HTERT RPE-1 (cell line): ENCODE measurements around the gene SFI1.
"Not testable (repeated sequence)": the region's sequence is repeated elsewhere in the genome, so short reads cannot be mapped to it uniquely, and the experiment has no call there.

Source experiments
- in situ Hi-C: fragments of 300-500 bp; cut with MboI; formaldehyde crosslinking; loops from 4 replicates; pipeline ENCODE4 v1.14.3; 2020; ENCODE audit warnings: low sequenced_read_pairs

The SFI1 gene

GRCh38 chr22:31540166-31540565, 43.8 kb downstream of the SFI1 start:
- in situ Hi-C loops, result not testable (repeated sequence)

GRCh38 chr22:31540966-31541365, 44.6 kb downstream of the SFI1 start:
- in situ Hi-C loops, result no loop called here

GRCh38 chr22:31544481-31545480, 48.4 kb downstream of the SFI1 start:
- in situ Hi-C loops, result no loop called here

DNA sequence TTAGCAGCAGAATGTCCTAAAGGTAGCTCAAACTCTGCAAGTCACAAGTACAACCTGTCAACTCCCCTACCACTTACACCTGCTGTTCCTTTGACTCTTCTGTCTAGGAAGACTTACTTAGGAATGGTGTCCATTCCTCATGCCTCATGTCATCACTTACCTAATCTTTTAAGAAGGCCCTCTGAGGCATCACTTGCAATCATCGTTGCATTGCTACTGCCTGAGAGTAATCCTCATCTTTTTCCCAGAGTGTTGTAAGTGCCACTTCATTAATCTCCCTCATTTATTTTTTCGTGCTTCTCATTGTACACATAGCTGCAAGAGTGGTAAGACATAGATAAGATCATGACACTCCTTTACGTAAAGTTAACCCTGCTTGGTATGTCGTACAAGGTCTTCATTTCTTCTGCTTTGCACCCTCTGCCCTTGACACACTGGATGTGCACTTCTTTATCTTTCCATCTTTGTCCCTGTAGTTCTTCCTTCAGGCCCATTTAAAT, 54.6 kb downstream of the SFI1 start:
- in situ Hi-C loops, result no loop called here

DNA sequence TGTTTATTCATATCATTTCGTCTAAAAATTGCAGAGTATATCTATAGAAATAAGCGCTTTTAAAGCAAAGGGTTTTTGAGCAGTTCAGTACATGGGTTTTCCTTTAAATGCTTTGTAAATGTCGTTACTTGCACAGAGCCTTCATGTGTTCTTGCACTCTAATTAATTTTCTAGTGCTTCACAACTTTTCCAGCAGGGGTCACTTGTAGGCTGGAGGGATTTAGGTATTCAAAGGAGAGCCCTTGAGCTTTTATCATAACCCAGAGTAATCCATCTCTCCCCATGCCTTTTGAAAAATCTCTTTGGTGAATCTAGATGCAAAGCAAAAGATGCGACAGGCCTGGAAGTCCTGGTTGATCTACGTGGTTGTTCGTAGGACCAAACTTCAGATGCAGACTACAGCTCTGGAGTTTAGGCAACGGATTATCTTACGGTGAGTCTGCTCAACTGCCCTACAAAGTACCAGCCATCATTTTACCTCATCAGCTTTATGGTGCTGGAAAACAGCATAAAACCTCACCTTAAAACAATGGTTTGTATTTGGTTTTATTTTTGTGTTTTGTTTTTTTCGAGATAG, 60.4 kb downstream of the SFI1 start:
- in situ Hi-C loops, result no loop called here

DNA sequence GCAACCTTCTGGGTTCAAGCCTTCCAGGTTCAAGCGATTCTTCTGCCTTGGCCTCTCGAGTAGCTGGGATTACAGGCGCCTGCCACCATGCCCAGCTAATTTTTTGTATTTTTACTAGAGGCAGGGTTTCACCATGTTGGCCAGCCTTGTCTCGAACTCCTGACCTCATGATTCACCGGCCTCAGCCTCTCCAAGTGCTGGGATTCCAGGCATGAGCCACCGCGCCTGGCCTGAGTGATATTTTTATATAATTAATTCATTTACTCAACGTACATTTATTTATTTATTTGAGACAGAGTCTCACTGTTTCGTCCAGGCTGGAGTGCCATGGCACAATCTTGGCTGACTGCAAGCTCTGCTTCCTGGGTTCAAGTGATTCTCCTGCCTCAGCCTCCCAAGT, 62.2 kb downstream of the SFI1 start:
- in situ Hi-C loops, result not testable (repeated sequence)

DNA sequence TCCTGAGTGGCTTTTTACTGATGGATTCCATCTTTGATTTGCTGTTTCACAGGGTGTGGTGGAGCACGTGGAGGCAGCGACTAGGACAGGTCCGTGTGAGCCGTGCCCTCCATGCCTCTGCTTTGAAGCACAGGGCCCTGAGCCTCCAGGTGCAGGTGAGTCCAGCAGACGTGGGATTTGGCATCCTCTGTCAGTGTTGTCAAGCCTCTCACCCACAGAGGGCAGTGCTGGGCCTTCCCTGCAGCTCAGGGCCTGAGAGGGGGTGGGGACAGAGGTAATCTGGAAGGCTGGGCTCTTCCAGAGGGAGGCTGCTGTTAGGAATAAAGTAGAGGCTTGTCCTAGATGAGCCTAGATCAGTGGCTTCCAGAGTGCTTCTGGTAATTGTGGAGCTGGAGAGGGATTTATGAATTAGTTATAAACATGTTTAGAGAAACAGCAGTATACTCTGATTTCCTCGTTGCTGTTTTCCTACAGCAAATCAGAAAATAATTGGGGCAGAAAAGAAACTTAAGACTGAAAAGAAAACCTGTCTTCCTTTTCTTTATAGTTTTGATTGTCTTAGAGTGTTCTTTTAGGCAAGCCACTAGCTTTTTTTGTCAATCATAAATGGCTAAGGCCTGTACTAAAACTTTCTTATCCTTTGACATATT, 65.0 kb downstream of the SFI1 start:
- in situ Hi-C loops, result no loop called here

- in situ Hi-C loops, result no loop called here
These were observed 65.6 kb downstream of the SFI1 start for GRCh38 chr22:31561970-31562369.

- in situ Hi-C loops, result no loop called here
These were observed 70.1 kb downstream of the SFI1 start for GRCh38 chr22:31566484-31566883.

GRCh38 chr22:31567196-31567595, 70.9 kb downstream of the SFI1 start:
- in situ Hi-C loops, result no loop called here

GRCh38 chr22:31567702-31568101, 71.4 kb downstream of the SFI1 start:
- in situ Hi-C loops, result no loop called here

DNA sequence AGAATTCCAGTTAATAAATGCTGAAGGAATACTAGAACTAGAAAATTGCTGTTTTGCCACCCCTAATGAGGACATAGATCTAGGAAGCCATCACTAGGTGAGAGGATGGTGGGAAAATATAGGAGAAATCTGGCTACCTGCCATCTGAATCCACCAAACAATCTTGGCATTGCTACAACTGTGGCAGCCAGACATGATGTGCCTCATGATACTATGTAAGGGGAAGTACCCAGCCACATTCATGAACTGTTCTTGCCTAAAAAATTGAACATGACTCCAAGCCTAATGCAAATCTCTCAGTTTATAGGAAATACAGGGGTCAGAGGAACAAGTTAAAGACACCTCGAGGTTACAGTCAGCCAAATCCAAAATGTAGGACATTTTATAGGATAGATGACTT, 72.8 kb downstream of the SFI1 start:
- in situ Hi-C loops, result no loop called here

- in situ Hi-C loops, result no loop called here
These were observed 76.6 kb downstream of the SFI1 start for GRCh38 chr22:31572939-31573338.

DNA sequence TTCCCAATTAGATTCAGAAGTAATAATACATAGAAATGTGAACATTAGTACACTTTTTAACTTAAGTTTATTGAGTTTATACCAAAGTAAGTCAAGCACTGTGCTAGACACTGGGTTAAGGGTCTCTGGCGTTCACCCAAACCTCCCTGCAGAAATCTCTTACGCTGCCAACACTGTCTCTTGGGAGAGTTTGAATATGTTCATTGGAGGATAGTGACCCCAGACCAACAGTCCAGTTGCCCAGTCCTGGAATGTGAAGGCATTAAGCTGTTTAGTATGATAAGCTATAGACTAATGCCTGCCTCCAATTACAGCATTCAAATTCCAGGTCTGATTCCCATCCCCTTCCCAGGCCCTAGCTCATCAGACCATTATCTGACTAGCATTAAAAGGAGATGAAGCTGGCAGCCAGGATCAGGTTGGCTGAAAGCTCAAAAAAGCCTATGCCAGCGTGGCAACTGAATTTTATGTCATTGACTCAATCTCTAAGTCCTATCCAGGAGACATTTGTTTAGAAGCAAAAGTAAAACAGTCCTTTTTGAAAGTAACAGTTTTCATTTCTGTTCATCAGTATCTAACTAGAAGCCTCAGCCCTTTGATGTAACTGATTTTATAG, 77.8 kb downstream of the SFI1 start:
- in situ Hi-C loops, result no loop called here

- in situ Hi-C loops, result no loop called here
These were observed 78.9 kb downstream of the SFI1 start for GRCh38 chr22:31575190-31575589.

- in situ Hi-C loops, result no loop called here
These were observed 81.4 kb downstream of the SFI1 start for GRCh38 chr22:31577711-31578110.

DNA sequence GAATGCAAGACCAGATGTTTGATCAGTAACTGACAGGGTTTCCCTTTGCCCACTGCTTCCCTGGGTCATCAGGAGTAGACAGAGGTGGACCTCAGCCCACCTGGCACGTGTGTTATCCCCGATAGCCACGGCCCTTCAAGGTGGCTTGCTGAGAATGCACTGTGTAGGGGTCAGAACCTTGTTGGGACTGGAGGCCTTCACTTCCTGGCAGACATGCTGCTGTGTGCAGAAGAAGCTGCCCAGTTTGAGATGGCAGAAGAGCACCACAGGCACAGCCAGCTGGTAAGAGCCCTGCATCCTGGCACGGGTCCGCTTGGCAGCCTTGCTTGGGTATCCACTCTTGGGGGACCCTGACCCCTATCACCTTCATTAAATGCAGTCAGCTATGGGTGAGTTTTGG, 81.8 kb downstream of the SFI1 start:
- in situ Hi-C loops, result no loop called here

DNA sequence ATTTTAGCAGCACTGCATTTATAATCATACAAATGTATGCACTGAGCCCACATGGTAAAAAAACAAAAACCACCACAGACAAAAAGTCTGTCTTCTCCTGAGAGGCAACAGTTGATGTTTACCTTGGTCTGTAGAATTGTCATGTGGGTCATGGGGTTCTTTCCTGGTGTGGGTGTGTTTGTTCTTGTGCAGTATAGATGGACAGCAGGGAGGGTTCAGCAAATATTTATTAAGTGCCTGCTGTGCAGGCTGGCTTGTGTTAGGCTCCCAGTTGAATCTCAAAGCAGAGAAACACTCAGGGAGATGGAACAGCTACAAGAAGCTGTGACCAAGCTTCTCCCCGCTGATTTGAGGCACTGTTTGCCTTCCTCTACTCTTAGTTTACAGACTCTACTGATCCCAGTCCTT, 83.5 kb downstream of the SFI1 start:
- in situ Hi-C loops, result no loop called here

- in situ Hi-C loops, result no loop called here
These were observed 87.6 kb downstream of the SFI1 start for GRCh38 chr22:31583861-31584485.

DNA sequence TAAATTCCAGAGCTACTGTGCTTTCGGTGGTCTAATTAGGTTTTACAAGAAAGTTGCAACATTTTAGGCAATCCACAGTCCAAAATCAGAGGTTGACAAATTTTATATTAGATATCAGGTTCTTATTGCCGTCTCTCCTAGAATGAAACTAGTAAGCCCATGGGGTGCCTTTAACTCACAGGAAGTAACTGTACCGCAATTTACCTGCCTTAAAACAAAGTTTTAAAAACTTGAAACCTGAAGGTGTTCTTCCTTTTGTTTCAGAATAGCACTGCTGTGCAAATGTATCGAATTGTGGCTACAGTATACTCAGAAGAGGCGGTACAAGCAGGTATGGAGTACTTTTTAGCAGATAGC, 88.4 kb downstream of the SFI1 start:
- in situ Hi-C loops, result no loop called here
